GM21619 (cell line): Measurements from ENCODE around the gene SERPINA12.

Experiments
- ATAC-seq: cut with Tn5 transposase; IDR thresholded peaks from one replicate; pipeline ENCODE4 v1.9.1; 2021; ENCODE audit not compliant: unreplicated experiment

SERPINA12 gene

GRCh38 chr14:94467728-94468520, 41.3 kb downstream of the SERPINA12 start:
- ATAC-seq: no peak

GRCh38 chr14:94466706-94467370, 42.4 kb downstream of the SERPINA12 start:
- no peak for ATAC-seq

- no peak for ATAC-seq
Measured at GRCh38 chr14:94465042-94465441, 44.2 kb downstream of the SERPINA12 start.

GRCh38 chr14:94464290-94464689, 45.0 kb downstream of the SERPINA12 start:
- no peak for ATAC-seq

GRCh38 chr14:94462763-94463572, 46.3 kb downstream of the SERPINA12 start:
- no peak for ATAC-seq

GRCh38 chr14:94462219-94462551, 47.1 kb downstream of the SERPINA12 start:
- no peak for ATAC-seq

- no peak for ATAC-seq
Measured at GRCh38 chr14:94461526-94462218, 47.6 kb downstream of the SERPINA12 start.

- ATAC-seq: no peak
Measured at GRCh38 chr14:94460631-94461416, 48.4 kb downstream of the SERPINA12 start.

GRCh38 chr14:94458558-94459205, 50.6 kb downstream of the SERPINA12 start:
- no peak for ATAC-seq

- ATAC-seq: no peak
Measured at GRCh38 chr14:94458096-94458495, 51.2 kb downstream of the SERPINA12 start.

GRCh38 chr14:94455928-94456327, 53.3 kb downstream of the SERPINA12 start:
- no peak for ATAC-seq

GRCh38 chr14:94451826-94452225, 57.4 kb downstream of the SERPINA12 start:
- ATAC-seq: no peak

GRCh38 chr14:94451091-94451771, 58.0 kb downstream of the SERPINA12 start:
- no peak for ATAC-seq

- ATAC-seq: no peak
Measured at GRCh38 chr14:94450722-94451090, 58.6 kb downstream of the SERPINA12 start.

- no peak for ATAC-seq
Measured at GRCh38 chr14:94449930-94450329, 59.3 kb downstream of the SERPINA12 start.

GRCh38 chr14:94448071-94448808, 61.0 kb downstream of the SERPINA12 start:
- ATAC-seq: no peak

- no peak for ATAC-seq
Measured at GRCh38 chr14:94447206-94447605, 62.1 kb downstream of the SERPINA12 start.

GRCh38 chr14:94446126-94446525, 63.1 kb downstream of the SERPINA12 start:
- ATAC-seq: no peak

GRCh38 chr14:94445003-94445402, 64.3 kb downstream of the SERPINA12 start:
- no peak for ATAC-seq
